DLD1 (cell line): ENCODE results near the gene B3GNT9.

ENCODE experiments used
- in situ Hi-C: cut with HindIII; loops from 2 replicates; pipeline ENCODE4 v1.10.0; 2017; ENCODE audit warnings: low sequenced_read_pairs

The B3GNT9 gene

DNA sequence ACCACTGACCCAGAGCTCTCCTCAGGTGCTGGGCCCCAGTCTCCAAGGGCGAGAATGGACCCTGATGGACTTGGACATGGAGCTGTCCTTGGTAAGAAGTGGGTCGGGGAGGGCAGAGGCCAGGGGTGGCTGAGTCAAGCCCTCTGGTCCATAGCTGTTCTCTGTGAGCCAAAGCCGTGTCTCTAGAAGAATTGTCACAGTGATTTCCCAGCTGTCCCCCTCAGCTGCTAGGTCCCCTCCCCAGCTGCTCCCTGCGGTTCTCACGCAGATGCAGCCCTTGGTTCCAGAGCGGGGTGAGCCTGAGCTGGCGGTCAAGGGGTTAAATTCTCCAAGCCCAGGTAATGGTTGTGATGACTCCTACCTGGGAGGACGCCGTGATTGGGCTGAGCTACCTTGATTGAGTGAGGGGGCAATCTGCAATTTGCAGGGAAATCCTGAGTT, 18.2 kb upstream of the B3GNT9 start:
- in situ Hi-C loops = no loop called here

DNA sequence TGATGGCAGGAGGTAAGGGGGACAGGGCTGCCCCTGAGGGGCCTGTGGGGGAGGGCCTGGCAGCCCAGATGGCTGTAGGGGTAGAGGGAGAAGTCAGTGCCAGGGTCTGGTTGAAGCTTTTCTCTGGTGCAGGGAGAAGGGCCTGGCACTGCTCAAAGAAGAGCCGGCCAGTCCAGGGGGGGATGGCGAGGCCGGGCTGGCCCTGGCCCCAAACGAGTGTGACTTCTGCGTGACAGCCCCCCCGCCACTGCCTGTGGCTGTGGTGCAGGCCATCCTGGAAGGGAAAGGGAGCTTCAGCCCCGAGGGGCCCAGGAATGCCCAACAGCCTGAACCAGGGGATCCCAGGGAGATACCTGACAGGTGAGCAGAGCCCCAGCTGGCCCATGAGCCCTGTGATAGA, 16.8 kb upstream of the B3GNT9 start:
- in situ Hi-C loops = no loop called here

DNA sequence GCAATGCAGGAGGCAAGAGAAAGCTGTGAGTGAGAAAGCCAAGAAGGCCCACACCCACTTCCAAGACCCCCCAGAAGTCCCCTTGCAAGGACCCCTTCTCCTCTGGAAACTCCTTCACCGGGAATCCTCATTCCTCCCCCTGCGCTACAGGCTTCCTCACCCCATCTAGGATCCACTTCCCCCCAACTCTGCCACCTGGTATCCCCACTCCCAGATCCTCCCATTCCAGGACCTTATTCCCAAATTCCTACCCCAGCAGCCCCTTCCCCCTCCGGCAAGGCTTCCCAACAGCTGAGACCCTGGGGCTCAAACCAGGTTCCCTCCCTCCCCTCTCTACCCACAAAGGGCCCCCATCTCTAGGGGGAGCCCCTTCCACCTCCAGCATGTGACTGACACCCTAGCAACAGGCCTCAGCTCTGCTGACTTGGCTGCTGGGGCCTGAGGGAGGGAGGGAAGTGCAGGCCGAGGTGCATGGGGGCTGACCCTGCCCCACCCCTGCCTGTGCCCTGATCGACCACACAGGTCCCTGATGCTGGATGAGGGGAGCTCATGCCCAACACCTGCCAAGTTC, 15.9 kb upstream of the B3GNT9 start:
- in situ Hi-C loops = no loop called here

DNA sequence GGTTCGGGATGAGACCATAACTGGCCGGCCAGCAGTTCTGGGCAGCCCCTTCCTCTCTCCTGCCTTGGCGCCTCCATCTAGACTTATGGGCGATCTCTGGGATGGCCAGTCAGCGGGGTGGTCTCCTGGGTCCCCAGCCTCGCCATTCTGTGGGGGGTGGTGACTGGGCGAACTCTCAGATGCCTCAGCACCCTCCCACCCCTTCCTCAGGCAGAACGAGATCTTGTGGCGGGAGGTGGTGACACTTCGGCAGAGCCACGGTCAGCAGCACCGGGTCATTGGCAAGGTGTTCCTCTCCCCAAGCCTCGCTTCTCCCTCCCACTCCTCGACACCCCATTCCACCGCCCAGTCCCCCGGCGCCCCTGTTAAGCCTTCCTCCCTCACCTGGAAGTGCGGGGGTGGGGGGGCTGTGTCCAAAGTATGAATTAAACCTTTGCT, 15.3 kb upstream of the B3GNT9 start:
- in situ Hi-C loops = no loop called here

DNA sequence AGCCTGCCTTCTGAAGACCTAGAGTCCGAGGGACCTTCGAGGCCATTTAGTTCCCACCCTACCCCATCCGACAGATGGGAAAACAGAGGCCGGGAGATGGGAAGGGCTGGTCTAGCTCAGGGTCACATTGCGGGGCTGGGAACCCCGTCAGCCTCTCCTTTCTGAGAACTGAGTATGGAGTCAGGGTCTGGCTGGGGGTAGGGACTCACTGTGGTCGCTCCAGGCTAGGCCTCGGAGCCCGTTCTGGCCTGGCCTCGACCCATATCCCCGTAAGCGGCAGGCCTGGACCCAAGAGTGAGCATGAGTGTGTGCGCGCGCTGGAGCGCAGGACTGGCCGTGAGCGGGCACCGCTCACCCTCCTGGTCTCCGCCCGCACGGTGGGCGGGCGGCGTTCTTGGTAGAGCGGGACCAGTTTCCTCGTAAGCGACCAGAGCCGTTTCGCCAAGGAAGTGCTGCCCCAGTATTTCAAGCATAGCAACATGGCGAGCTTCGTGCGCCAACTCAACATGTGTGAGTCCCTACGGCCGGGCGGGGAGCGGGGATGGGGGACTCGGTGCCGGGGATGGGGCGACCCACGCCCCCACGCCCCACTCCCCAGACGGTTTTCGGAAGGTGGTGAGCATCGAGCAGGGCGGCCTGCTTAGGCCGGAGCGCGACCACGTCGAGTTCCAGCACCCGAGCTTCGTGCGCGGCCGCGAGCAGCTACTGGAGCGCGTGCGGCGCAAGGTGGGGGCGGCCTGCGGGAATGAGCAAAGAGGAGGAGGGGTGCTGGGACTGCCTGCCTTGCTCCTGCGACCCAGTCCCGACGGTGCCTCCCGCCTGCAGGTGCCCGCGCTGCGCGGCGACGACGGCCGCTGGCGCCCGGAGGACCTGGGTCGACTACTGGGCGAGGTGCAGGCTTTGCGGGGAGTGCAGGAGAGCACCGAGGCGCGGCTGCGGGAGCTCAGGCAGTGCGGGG, 14.6 kb upstream of the B3GNT9 start:
- in situ Hi-C loops = no loop called here

DNA sequence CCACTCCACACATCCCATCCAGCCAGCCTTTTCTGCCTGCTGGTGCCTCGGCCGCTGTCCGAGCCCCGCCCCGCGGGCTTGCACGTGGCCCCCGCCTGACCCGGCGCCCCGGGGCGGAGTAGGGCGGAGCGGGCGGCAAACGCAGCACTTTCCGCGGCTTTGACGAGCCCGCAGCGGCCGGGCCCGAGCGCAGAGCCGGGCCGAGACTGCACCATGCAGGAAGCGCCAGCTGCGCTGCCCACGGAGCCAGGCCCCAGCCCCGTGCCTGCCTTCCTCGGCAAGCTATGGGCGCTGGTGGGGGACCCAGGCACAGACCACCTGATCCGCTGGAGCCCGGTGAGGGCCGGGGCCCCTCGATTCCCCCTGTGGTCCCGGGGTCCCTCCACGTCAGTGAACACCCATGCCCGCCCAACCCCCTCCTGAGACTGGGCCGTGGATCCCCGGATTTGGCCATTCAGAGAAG, 13.8 kb upstream of the B3GNT9 start, which contains the start of gene HSF4:
Gene HSF4 (plus strand): TSS at position 147 of the 463 bp plus-strand sequence. CDS start 67 bp downstream, at position 214.
- in situ Hi-C loops = no loop called here

DNA sequence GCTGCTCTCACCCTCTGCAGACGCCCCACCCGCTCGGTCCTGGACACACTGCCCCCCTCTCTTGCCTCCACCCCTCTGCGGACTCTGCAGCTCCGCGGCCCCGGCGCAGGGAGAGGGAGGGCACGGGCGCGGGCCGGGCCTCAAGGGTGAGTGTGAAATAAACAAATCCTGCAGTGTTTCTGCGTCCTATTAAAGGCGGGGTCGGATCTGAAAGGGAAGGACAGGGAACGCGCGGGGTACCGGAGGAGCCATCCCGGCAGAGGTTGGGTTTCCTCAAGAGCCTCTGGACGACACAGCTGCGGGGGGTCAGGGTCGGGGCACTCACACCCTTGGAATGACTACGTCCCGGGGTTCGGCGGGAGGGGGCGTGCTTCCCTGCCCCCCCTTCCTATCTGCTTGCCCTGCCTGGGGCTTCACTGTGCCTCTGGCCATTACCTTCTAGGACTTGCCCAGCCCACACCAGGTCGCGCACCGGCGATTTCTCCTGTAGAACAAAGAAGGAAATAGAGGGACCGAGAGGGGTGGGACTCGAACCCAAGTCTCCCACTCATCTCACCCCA, 13.3 kb upstream of the B3GNT9 start:
- in situ Hi-C loops = no loop called here

DNA sequence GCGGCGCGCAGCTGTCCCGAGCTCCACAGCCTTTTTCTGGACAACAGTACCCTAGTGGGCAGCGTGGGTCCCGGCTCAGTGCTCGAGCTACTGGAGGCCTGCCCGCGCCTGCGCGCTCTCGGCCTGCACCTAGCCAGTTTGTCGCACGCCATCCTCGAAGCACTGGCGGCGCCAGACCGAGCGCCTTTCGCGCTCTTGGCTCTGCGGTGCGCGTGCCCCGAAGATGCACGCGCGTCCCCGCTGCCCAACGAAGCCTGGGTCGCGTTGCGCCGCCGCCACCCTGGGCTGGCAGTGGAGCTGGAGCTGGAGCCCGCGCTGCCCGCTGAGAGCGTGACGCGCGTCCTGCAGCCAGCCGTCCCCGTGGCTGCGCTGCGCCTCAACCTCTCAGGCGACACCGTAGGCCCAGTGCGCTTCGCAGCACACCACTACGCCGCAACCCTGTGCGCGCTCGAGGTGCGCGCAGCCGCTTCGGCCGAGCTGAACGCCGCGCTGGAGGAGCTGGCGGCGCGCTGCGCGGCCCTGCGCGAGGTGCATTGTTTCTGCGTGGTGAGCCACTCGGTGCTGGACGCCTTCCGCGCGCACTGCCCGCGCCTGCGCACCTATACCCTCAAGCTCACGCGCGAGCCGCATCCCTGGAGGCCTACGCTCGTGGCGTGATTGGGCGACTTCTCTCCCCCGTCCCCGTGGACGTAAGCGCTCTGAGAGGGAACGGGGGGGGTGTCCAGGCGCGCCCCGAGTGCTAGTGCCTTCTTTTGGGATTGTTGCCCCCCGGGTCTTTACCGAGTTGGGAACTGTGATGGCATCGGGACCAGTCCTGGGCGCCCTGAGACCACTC, 12.6 kb upstream of the B3GNT9 start:
- in situ Hi-C loops = no loop called here

DNA sequence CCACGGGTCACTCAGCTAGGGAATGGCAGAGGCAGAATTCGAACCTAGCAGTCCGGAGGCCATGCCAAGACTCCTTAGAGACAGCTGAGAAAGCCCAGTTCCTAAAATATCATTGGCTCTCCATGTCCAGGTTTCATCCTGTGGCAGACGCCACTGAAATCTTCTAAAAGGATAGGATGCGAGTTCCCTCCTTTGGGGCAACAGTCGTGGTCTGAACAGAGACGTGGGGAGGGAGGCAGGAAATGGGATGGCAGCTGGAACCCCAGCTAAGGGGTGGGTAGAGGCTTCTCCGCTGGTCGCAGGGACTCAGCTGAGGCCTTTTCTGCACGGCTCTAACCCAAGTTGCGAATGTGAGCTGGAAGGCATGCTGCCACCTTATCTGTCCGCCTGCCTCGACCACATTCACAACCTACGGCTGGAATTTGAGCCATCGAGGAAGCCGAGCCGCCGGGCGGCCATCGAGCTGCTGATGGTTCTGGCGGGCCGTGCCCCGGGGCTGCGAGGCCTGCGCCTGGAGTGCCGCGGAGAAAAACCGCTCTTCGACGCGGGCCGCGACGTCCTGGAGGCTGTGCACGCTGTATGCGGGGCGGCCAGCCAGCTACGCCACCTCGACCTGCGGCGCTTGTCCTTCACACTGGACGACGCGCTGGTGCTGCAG, 11.8 kb upstream of the B3GNT9 start:
- in situ Hi-C loops = no loop called here

DNA sequence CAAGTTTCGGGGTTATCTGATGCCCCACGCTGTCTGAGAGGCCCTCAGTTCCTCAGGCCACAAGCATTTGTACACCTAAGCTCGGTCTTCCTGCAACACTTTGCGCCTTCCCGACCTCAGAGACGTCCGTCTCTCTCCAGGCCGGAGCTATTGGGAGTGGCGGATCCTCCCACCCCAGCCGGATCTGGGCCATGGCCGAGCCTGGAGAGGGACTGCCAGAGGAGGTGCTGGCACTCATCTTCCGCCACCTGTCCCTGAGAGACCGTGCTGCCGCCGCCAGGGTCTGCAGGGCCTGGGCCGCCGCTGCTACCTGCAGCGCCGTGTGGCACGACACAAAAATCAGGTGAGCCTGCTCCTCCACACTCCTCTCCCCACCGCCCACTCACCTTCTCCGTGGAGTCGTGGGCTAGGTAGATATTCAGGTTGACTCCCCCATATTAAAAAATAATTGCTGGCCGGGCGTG, 10.8 kb upstream of the B3GNT9 start:
- in situ Hi-C loops = no loop called here

DNA sequence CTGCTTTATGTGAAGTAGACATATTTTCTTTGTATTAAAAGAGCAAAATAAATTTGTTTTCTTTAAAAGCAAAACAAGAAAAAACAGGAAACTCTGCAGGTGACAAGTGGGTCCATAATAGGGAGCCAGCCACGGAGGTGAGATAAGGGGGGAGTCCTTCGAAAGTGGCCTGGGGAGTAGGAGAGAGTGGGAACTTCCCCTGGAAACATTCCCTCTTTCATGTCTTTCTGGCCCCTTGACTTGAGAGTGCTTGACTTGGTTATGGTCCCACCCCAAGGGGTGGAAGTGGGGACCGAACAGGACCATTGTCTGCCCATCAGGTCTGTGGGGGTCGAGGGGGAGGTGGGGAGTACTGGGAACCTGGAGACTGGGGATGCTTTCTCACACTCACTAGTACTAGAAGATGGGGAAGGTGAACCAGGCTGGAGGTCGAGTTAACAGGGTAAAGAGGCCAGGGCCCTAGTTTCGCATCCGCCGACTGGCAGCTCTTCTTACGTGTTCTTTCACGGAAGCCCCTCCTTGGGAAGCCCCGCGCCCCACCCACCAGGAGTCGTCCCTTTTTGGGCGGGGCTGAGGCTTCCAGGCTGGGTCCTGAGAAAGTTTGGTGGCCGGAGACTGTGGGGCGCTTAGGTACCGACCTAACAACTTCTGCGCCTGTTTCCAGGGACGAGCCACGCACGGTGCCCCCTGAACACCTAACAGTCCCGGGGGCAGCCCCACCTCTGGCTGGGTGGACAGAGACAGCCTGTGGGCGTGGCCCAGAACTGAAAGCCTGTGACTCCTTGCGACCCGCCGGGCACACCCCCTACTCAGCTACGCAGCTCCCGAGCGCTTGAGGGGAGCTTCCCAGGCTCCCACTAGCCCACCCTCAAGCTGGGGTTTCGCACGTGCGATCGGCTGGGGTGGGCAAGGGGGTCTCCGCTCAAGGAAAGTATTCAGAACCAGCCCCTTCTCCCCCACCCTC, 8.1 kb upstream of the B3GNT9 start:
- in situ Hi-C loops = no loop called here

DNA sequence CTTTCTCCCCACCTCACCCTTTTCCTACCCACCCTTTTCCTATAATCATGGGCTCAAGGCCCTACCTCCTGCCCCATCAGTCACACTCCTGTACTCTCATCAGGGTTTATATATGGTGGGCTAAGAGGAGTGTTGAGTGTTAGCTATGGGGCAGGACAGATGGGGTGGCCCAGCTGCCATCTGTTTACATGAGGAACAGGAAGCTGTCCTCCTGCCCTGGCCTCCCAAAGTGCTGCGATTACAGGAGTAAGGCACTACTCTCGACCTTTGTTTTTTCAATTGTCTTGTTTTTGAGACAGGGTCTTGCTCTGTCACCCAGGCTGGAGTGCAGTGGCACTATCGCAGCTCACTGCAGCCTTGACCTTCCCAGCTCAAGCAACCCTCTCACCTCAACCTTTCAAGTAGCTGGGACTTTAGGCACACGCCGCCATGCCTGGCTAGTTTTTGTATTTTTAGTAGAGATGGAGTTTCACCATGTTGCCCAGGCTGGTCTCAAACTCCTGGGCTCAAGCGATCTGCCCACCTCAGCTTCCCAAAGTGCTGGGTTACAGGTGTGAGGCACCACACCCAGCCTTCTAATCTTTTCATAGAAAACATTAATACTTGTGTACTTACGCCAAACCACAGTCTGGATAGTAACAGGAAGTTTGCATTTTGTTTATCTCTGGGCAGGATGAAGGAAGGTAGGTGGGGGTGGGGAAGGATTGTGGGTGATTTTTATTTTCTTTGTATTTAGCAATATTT, 7.3 kb upstream of the B3GNT9 start:
- in situ Hi-C loops = no loop called here

DNA sequence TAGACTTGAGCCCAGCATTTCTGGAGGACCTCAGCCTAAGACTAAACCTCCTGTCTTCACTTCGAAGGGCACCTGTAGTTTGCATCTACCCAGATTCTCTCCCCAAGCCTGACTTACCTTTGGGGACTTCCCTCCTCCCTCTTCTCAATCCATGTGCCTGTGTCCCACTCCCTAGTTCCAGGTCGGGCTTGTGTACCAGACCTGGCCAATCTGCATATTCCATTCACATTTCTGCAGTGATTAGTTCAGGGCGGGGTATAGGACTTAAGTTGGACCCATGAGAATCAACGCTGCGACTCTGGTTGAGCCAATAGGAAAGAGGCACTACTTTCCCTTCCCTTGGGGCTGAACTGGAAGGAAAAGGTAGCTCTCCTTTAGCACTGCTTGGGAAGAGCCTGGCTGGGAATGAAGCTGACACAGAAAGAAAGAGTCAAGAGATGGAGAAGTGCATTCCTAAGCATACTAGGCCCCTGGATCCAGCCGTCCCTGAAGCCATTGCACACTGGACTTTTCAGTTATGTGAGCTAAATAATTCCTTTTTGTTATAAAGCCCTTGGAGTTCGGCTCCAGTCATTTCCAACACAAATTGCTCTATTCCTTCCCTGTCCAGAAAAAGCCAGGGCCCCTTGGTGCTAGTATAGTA, 6.4 kb upstream of the B3GNT9 start:
- in situ Hi-C loops = no loop called here

DNA sequence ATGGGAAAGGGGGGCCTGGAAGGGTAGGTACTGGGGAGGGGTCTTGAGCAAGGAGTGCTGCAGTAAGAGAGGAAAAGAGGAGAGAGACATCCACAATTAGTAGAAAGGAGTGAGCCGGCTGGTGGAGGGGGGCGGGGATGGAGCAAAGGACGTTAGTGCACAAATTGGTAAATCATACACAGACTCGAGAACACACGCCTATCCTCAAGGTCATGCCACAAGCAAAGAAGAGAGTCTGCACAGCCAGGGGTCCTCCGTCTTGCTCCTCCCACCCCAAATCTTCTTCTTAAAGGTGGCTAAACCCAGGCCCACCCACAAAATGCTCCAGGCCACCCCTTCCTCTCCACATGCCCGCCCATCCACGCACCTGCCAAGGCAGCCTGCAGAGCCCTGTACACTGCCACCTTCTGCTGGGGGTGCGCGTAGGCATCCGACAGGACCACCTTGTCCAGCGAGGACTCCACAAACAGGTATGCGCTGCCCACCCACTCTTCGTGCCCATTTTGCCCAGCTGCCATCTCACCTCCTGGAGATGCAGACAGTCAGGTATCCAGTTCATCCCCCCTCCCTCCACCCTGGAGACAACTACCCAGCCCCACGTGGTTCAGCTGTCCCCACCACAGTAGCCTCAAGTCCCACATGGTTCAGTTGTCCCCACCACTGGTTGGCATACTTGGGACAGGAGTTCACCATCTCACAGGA, 5.5 kb upstream of the B3GNT9 start:
- in situ Hi-C loops = no loop called here

DNA sequence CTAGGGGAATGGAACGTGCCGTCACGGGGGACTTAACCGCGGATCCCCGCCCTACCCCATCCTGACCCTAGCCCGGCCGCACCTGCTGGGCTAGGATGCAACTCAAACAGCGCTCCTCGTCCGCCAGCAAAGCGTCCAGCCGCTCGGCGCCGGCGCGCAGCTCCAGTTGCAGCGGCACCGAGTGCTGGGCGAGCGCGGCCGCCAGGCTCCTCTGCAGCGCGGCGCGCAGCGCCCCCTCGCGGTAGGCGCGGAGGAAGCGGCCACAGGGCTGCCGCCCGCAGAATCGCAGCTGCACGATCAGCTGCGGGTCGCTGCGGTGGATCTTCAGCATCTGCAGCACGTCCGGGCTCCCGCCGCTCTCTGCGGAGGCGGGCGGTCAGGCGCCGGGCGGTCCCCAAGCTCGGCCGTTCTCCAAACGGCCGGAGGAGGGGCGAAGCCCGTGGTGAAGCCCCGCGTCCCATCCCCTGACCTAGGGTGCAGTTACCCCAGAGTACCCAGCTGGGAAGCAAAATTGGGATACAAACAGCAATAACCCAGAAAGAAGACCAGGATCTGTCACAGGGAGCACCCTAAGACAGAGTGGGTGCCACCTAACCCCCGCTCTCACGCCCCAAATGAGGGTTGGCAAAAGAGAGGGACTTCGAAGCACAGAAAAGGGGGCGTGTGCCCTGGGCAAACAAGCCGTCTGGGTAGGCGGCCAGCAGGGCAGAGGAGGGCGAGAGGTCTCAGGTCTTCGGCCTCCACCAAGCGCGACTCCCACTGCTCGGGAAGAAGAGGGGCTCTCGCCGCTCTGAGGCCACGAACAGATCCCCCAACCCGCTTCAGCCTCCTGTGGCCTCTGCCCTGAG, 4.7 kb upstream of the B3GNT9 start:
- in situ Hi-C loops = no loop called here

DNA sequence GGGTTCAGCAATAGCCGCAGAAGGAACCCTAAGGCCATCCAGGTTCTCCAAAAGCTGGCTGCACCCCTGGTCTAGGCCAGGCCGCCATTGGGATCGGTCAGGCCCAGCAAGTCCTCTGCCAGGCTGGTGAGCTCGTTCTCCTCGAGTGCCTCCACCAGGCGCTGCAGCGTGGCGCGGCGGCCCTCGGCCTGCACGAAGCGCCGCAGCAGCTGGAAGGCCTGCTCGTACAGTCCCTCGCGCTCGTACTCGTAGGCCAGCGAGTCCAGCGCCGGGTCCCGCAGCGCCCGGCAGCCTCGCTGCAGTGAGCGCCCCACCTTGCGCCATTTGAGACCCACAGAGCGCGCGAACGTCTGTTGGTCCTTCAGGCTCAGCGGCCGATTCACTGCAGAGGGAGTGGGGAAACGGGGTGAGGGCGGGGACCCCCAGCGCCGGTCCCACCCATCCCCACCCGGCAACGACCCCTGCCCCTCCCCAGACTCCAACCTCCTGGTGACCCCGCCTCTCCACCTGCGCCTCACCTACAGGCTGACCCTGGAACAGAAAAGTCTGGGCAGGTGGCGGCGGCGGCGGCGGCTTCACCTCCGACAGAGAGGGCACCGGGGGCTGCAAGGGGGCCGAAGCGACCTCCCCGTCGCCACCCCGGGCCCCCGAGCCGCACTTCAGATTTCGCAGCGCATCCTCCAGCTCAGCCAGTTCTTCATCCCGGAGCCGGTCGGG, 3.9 kb upstream of the B3GNT9 start:
- in situ Hi-C loops = no loop called here
